Forelimb muscle (tissue), 1 donor: ENCODE results near the gene TLK2. TPM values are rescaled to one million over a fixed set of nuclear protein-coding genes. Genes with fewer than 3 reads are reported as not detected.

ENCODE experiments used
- DNase-seq: peaks from one replicate; pipeline ENCODE4 v3.0.0-alpha.2; 2013; ENCODE audit warnings: low read depth
- polyA plus RNA-seq: library from polyadenylated mRNA; unstranded; fragments of 120-200 nt; gene quantifications from one replicate; pipeline ENCODE4 v1.2.1, GENCODE V29; 2013; ENCODE audit not compliant: insufficient read length

TLK2 gene
- polyA plus RNA-seq, 1 donor: 48.8 TPM

DNA sequence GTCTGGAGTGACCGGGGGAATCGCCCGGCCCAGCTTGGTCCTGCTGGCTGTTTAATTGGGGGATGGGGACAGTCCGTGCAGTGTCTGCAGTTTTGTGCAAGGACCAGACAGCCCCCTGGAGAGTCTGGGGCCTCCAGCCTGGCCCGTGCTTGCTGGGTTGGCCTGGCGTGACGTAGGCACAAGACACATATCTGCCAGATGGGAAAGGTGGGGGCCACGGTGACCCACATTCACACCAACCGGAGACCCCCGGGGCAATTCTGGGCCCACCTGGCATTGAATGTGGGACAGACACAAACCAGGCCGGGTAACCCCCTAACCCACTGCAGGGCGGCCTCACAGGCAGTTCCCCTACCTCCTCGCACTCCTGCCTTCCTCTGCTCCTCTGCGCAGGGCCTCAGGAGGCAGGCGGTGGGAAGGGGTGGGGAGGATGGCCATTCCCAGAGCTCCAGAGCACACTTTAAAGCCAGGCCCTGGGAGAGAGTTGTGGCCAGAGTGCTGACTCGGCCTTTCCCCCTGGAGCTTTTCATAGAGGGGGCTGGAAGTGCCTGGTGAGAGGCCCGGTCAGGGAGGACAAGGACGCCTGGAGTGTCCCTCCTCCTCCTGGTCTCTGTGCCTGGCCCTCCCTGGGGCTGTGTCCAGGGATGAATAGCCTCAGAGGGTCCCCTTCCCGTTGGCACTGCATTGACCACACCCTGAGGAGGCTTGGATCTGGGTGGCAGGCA lies 150.4 kb downstream of the TLK2 start:
- DNase-seq: no peak

DNA sequence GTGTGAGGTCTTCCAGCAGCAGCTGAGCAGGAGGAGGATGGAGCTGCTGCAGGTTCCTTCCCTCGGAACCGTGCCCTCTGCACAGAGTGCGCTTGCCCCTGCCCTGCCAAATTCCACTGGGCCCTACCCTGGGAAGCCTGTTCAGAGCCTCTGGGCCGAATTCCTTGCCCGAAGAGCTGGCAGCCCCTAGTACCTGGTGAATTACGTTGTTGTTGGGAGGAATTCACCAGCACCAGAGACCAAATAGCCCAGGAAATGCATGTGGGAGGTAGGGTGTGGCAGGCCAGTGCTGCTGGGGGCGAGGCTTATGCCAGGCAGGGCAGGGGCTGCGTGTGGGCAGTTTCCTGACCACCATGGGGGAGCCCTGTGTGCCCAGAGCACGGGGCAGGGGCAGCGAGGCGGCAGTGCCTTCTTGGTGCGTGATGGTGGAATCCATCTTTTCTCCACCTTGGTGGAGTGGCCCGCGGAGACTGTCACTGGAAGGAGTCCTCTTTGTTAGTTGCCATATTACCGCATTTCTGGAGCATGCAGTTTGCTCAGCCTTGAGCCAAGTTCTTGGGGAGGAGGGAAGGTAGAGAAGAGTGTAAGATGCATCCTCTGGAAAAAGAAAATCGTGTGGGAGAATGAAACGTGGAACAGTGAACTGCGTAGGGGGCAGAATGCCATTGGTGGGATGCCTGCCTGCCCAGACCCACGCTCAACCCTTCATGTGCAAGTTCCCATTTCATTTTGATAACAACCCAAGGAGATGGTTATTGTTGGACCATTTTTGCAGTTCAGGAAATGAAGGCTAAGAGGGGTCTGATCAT lies 151.1 kb downstream of the TLK2 start:
- no peak for DNase-seq

DNA sequence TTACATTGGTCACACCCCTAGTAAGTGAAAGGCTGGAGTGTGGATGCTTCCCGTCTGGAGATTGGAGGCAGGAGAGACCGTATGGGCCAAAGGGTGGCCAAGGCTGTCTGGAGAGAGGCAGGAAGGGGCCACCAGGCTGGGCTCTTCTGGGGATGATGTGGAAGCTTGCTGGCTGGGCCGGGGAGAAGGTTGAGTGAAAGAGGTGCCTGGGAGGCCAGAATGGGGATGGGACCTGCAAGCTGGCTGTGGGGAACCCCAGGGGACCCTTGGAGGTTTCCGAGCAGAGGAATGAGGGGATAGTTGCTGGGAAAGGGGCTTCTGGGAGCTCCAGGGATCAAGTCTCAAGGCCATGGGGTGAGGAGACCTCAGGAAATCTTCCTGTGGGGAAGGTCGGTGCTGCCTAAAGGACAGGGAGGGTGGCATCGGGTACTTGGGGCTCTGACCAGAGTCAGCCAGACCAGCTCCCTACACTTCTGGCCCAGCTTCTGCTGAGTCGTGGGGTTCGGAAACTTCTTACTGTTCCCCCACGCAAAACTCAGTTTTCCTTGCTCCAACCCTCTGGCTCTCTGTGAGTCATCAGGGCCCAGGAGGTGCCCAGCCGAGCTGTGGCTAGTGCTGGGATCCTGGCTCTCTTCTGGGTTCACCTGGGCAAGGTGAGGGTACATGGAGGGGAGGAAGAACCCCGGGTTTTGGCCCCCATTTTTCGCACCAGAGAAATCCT lies 151.9 kb downstream of the TLK2 start:
- DNase-seq: no peak

GRCh38 chr17:62631086-62631935 lies 152.7 kb downstream of the TLK2 start:
- DNase-seq: no peak

- no peak for DNase-seq
These were observed 153.6 kb downstream of the TLK2 start for GRCh38 chr17:62631936-62632924.

- no peak for DNase-seq
These were observed 159.2 kb downstream of the TLK2 start for GRCh38 chr17:62637809-62638208.

- no peak for DNase-seq
These were observed 162.5 kb downstream of the TLK2 start for GRCh38 chr17:62641153-62641552.

- DNase-seq: no peak
These were observed 163.3 kb downstream of the TLK2 start for GRCh38 chr17:62641951-62642350.

DNA sequence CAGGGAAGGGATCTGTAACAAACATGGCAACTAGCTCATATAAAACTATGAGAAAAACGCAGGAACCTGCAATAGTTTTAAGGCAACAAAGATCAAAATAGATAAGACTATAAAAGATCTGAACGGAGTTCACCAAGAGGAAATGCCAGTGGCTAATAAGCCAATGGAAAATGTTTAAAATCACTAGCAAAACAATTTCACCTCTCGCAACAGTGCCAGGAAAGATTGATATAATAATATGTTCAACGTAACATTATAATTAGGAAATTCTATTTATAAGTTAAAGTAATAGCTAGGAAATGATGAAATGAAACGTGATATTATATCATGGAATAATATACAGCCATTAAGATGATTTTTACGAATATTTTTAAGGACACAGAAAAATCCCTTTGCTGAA lies 164.9 kb downstream of the TLK2 start:
- no peak for DNase-seq

- no peak for DNase-seq
These were observed 166.0 kb downstream of the TLK2 start for GRCh38 chr17:62644487-62645173.

DNA sequence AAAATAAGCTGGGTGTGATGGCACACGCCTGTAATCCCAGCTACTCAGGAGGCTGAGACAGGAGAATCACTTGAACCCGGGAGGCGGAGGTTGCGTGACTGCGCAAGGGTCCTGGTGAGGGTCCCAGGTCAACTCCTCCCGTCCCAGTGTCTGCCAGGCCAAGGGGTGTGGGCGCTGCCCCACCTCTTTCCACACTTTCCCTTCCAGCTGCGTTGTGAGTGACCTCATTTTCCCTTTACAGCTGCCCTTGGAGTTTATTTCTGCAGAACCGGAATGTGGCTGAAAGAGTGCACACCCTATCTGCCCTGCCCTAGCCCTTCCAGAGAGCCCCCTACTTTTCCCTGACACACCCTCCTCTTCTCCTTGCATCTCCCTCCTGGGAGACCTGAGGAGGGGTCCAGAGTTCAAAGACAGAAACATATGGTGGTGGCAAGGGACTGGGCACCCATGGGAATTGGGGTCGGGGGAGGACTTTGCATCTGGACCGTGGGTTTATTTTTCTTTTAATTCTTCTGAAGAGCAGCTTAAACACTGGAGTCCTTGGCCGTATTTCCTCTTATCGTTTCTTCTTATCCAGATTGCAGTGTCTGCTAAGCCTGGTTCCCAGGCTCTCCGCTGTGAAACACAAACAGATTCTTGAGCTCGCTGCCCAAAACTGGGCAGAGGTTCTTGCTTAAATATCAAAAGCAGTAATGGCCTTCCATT lies 169.8 kb downstream of the TLK2 start:
- no peak for DNase-seq

- no peak for DNase-seq
These were observed 170.3 kb downstream of the TLK2 start for GRCh38 chr17:62648956-62649294.

DNA sequence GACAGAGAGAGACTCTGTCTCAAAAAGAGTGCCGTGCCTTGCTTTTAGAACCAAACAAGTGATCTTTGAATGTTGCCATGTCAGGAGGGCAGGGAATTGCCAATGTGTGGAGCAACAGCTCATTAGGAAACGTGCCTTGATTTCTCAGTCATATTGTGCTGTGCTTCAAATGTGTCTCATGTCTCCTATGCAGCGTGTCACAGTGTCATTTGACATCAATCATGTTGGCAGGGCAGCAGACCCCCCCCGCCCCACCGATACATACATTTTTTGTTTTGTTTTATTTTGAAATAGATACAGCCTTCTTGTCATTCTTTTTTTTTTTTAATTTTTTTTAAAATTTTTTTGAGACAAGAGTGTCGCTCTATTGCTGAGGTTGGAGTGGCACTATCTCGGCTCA lies 170.9 kb downstream of the TLK2 start:
- no peak for DNase-seq

- DNase-seq: no peak
These were observed 172.0 kb downstream of the TLK2 start for GRCh38 chr17:62650587-62650986.

DNA sequence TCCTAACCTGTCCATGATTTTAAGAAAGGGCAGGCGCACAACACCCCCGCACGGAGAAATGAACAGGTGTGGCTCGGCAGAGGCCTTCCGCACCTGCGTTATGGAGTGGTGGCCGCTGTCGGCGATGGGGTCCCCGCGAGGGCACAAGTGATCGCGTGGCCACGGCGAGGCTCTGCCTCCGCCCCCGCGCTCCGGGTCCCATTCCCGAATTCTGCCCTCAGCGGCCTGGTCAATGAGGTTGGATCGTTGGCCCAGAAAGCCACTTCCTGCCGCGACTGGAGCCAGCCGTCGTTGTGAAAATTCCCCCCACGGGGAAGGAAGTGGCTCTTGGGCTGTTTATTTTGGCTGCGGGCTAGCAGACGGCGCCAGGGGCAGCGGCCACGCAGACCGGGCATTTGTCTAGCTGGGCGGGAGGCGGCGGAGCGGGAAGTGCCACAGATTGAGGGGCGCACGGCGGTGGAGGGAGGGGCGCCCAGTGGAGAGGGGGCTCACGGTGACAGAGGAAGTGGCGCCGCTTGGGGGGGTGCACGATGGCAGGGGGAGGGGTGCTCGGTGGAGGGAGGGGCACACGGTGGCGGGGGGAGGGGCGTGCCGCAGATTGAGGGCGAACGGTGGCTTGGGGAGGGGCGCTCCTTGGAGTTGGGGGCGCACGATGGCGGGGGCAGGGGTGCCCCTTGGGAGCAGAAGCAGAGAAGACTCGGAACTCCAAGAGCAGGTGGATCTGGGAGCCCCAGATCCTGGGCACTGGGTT lies 173.8 kb downstream of the TLK2 start:
- no peak for DNase-seq

- no peak for DNase-seq
These were observed 174.6 kb downstream of the TLK2 start for GRCh38 chr17:62653002-62653825.
